HG02884 (cell line): Measurements from ENCODE around the gene CD160.
"Not testable (repeated sequence)": the region's sequence is repeated elsewhere in the genome, so short reads cannot be mapped to it uniquely, and the experiment has no call there.

Experiments used
- ATAC-seq: cut with Tn5 transposase; IDR thresholded peaks from one replicate; pipeline ENCODE4 v1.9.1; 2021; ENCODE audit warnings: mild to moderate bottlenecking, moderate library complexity; ENCODE audit not compliant: unreplicated experiment

The CD160 gene

GRCh38 chr1:145757420-145757819, 38.1 kb downstream of the CD160 start:
- ATAC-seq, result no peak

GRCh38 chr1:145758116-145758515, 38.8 kb downstream of the CD160 start:
- ATAC-seq, result no peak

- no peak for ATAC-seq
These were observed 39.3 kb downstream of the CD160 start for GRCh38 chr1:145758575-145758974.

GRCh38 chr1:145759721-145760120, 40.4 kb downstream of the CD160 start:
- ATAC-seq, result no peak

GRCh38 chr1:145760395-145760949, 41.2 kb downstream of the CD160 start:
- not testable (repeated sequence) for ATAC-seq

- ATAC-seq, result not testable (repeated sequence)
These were observed 42.2 kb downstream of the CD160 start for GRCh38 chr1:145761498-145761897.

GRCh38 chr1:145762001-145762400, 42.7 kb downstream of the CD160 start:
- ATAC-seq, result not testable (repeated sequence)

GRCh38 chr1:145764231-145764940, 45.1 kb downstream of the CD160 start:
- not testable (repeated sequence) for ATAC-seq

- ATAC-seq, result not testable (repeated sequence)
These were observed 45.8 kb downstream of the CD160 start for GRCh38 chr1:145765127-145765526.

- not testable (repeated sequence) for ATAC-seq
These were observed 46.5 kb downstream of the CD160 start for GRCh38 chr1:145765585-145766360.

- not testable (repeated sequence) for ATAC-seq
These were observed 47.6 kb downstream of the CD160 start for GRCh38 chr1:145766926-145767325.

GRCh38 chr1:145768004-145768403, 48.7 kb downstream of the CD160 start:
- not testable (repeated sequence) for ATAC-seq

- ATAC-seq, result no peak
These were observed 51.8 kb downstream of the CD160 start for GRCh38 chr1:145771056-145771455.

- ATAC-seq, result no peak
These were observed 54.1 kb downstream of the CD160 start for GRCh38 chr1:145773423-145773822.

GRCh38 chr1:145777357-145778145, 58.3 kb downstream of the CD160 start:
- ATAC-seq, result no peak

GRCh38 chr1:145778146-145778540, 58.8 kb downstream of the CD160 start:
- ATAC-seq, result no peak

- no peak for ATAC-seq
These were observed 63.2 kb downstream of the CD160 start for GRCh38 chr1:145782272-145783099.

- no peak for ATAC-seq
These were observed 65.1 kb downstream of the CD160 start for GRCh38 chr1:145784409-145784808.

GRCh38 chr1:145785547-145785946, 66.2 kb downstream of the CD160 start:
- ATAC-seq, result no peak

GRCh38 chr1:145786271-145786670, 67.0 kb downstream of the CD160 start:
- ATAC-seq, result no peak
